IPS-18c (cell line): ENCODE measurements around the gene AUNIP.

Experiments
- H3K4me3 ChIP-seq: 2 replicates; pipeline ENCODE4 v1.7.0; 2013; ENCODE audit warnings: low read depth, mild to moderate bottlenecking, low read length, moderate library complexity; ENCODE audit not compliant: insufficient read depth
- H3K9me3 ChIP-seq: one replicate; pipeline ENCODE4 v1.6.1; 2013; ENCODE audit warnings: mild to moderate bottlenecking, low read length, moderate library complexity; ENCODE audit not compliant: control insufficient read depth, insufficient read depth

Gene AUNIP

GRCh38 chr1:25872713-25873112 is 13.5 kb upstream of the AUNIP start:
- H3K4me3 ChIP-seq: no peak overlapping the region

GRCh38 chr1:25871704-25872494 is 12.6 kb upstream of the AUNIP start:
- H3K4me3 ChIP-seq: no peak overlapping the region

More at GRCh38 chr1:25872713-25873112, 13.5 kb upstream of the AUNIP start:
- peaks cover 2% of the 10 kb centered on the region for H3K9me3 ChIP-seq

GRCh38 chr1:25871086-25871703 is 11.9 kb upstream of the AUNIP start:
- H3K9me3 ChIP-seq: peaks cover 2% of the 10 kb centered on the region
- H3K4me3 ChIP-seq: no peak overlapping the region

More at GRCh38 chr1:25871704-25872494, 12.6 kb upstream of the AUNIP start:
- H3K9me3 ChIP-seq: peaks cover 2% of the 10 kb centered on the region

GRCh38 chr1:25870614-25871013 is 11.4 kb upstream of the AUNIP start:
- peaks cover 2% of the 10 kb centered on the region for H3K9me3 ChIP-seq

GRCh38 chr1:25869909-25870606 is 10.8 kb upstream of the AUNIP start:
- H3K4me3 ChIP-seq: no peak overlapping the region
- H3K9me3 ChIP-seq: no peaks in the 10 kb centered on the region

More at GRCh38 chr1:25870614-25871013, 11.4 kb upstream of the AUNIP start:
- no peak overlapping the region for H3K4me3 ChIP-seq

GRCh38 chr1:25867210-25867991 is 8.1 kb upstream of the AUNIP start:
- H3K9me3 ChIP-seq: no peaks in the 10 kb centered on the region
- H3K4me3 ChIP-seq: peak overlapping the region; percentile 16; the same call in 1 of the 2 replicates

- no peak overlapping the region for H3K4me3 ChIP-seq
- no peaks in the 10 kb centered on the region for H3K9me3 ChIP-seq
Observed at GRCh38 chr1:25866288-25866687, 7.0 kb upstream of the AUNIP start.

- Histone ChIP-seq H3K4me3 (no peak overlapping the region), H3K9me3 (no peaks in the 10 kb centered on the region)
Observed at GRCh38 chr1:25864434-25864833, 5.2 kb upstream of the AUNIP start.

- Histone ChIP-seq H3K4me3 (no peak overlapping the region), H3K9me3 (no peaks in the 10 kb centered on the region)
Observed at GRCh38 chr1:25863486-25864262, 4.4 kb upstream of the AUNIP start.

- no peaks in the 10 kb centered on the region for H3K9me3 ChIP-seq
- no peak overlapping the region for H3K4me3 ChIP-seq
Observed at GRCh38 chr1:25862785-25863485, 3.7 kb upstream of the AUNIP start.

GRCh38 chr1:25861316-25862286 is 2.3 kb upstream of the AUNIP start:
- H3K9me3 ChIP-seq: no peaks in the 10 kb centered on the region
- no peak overlapping the region for H3K4me3 ChIP-seq

GRCh38 chr1:25858494-25858893 is 763 bp downstream of the AUNIP start:
- H3K9me3 ChIP-seq: no peaks in the 10 kb centered on the region
- peak overlapping the region; percentile 98 for H3K4me3 ChIP-seq

- H3K9me3 ChIP-seq: no peaks in the 10 kb centered on the region
Observed at GRCh38 chr1:25856856-25857255, 2.4 kb downstream of the AUNIP start.

GRCh38 chr1:25854554-25854953 is 4.7 kb downstream of the AUNIP start:
- H3K4me3 ChIP-seq: no peak overlapping the region

More at GRCh38 chr1:25856856-25857255, 2.4 kb downstream of the AUNIP start:
- H3K4me3 ChIP-seq: no peak overlapping the region

GRCh38 chr1:25848531-25848930 is 10.7 kb downstream of the AUNIP start:
- Histone ChIP-seq H3K9me3 (no peaks in the 10 kb centered on the region), H3K4me3 (no peak overlapping the region)

More at GRCh38 chr1:25854554-25854953, 4.7 kb downstream of the AUNIP start:
- H3K9me3 ChIP-seq: no peaks in the 10 kb centered on the region
